RKO (cell line): ENCODE results near the gene CASQ2.

Source experiments
- DNase-seq: peaks from one replicate; pipeline ENCODE4 v3.0.0-alpha.2; 2016; ENCODE audit warnings: low spot score

CASQ2 gene

DNA sequence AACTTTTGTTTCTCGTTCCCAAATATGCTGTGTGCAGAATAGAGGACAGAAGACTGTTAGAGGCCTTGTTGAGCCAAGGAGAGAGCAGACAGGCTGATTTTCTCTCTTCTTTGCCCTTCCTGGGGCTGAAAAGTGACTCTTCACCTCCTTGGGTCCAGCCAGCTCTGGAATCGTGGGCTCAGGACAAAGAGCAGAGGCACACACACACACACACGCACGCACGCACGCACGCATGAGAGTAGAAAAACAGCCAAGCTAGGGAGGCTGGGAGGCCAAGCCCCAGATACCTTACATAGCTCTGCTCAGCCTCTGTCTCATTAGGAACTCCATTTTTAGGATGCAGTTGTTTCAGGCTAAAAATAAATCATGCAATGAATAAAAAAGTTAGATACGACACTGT is at the start of gene CASQ2:
Gene CASQ2 (minus strand): TSS at position 166 of the 400 bp plus-strand sequence. CDS start 173 bp downstream, outside the sequence.
- no peak for DNase-seq

DNA sequence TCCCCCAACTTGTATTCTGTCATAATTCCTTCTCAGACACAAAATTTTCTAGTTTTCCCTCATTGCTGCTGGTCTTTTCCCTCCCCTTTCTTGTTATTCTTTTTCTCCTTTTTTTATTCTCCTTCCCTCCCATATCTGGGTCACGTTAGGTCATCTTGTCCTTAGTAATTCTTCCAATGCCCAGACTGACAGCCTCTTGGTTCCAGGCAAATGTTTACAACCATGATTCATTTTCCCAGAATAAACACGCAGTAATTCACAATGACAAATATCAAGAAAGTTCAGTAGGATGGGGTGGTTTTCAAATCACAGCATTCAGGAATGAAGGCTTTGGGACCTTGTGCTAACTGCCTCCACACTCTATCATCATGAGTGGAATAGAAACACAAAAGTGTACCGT is 47.2 kb upstream of the CASQ2 start:
- no peak for DNase-seq

DNA sequence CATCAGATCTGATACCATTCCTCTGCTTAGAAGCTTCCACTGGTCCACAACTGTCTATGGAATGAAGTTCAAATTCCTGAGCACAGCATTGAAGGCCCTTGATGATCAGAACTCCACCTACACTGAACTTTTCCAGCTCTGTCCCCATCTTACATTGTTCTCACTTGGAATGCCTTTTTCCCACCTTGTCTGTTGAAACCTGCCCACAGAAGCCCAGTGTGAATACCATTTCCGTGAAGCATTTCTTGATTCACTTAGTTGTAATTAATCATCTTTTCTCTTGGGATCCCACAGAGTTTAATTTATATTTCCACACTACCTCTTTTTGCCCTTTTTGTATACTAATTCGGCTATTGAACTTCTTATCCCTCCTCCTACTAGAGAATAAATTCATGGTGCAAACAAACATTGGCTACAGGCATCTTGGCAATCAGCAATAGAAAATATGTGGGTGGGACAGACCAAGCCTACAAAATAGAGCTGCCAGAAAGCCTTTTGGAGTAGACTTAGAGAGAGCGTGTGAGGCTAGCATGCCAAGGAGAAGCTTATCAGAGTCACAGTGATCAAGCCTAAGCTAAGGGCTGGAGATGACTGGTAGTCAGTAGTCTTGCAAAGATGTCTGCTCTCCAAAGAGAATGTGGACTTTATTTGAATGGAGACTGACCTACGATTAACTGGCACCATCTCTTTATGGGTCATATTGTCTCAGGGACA is 46.3 kb upstream of the CASQ2 start:
- no peak for DNase-seq

- no peak for DNase-seq
These were observed 45.2 kb upstream of the CASQ2 start for GRCh38 chr1:115813727-115814126.

GRCh38 chr1:115811140-115811828 is 42.8 kb upstream of the CASQ2 start:
- DNase-seq, result no peak

GRCh38 chr1:115810609-115811008 is 42.1 kb upstream of the CASQ2 start:
- DNase-seq, result no peak

- no peak for DNase-seq
These were observed 41.3 kb upstream of the CASQ2 start for GRCh38 chr1:115809847-115810246.

DNA sequence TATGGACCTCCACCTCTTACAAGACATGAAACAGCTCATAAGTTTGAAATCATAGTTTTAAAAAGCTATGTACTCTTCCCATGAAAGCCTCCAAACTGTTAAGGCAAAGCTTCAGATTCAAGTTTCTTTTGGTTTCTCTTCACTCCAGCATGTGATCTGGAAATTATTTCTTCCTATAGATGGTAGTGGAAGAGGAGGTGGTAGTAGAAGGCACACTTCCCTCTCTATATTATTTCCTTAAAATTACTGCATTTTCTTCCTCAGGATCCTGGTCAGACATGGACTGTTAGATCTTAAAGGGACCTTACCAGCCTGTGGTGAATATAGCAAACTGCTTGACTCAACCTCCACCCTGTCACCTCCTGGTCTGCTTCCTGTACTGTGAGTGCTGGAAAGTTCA is 40.6 kb upstream of the CASQ2 start:
- no peak for DNase-seq

- peak; percentile 77 for DNase-seq
These were observed 39.2 kb upstream of the CASQ2 start for GRCh38 chr1:115807723-115808122.

GRCh38 chr1:115805597-115805996 is 37.1 kb upstream of the CASQ2 start:
- DNase-seq, result no peak

GRCh38 chr1:115802416-115802815 is 33.9 kb upstream of the CASQ2 start:
- DNase-seq, result no peak

GRCh38 chr1:115797486-115797885 is 29.0 kb upstream of the CASQ2 start:
- no peak for DNase-seq

- no peak for DNase-seq
These were observed 28.4 kb upstream of the CASQ2 start for GRCh38 chr1:115796897-115797296.

GRCh38 chr1:115796036-115796435 is 27.5 kb upstream of the CASQ2 start:
- DNase-seq, result no peak

DNA sequence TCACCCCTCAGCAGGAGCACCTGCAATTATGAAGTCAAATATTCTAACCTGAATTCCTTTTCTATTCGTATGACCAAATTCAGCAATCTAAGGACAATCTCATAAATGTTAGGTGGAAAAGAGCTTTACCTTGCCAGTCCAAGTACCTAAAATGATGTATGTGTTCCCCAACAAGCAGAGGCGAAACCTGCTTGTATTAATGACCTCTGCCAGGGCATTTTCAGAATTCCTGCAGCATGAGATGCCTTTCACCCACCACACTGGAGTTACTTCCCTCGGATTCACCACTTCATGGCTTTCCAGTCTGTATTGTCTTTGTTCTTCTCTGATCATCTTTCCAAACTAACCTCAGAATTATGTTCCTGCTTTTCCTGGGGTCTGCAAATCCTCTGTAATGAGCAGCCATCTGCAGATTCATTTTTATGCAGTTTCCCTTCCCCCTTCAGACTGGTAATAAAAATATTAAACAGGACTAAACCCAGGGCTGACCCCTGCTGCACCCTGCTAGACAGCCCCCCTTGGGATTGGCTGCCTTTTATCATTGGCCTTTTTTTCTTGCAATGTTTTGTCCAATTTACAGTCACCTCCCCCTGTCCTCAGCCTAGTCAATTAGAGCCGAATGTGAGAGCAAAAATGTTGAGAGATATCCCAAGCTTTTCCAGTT is 26.6 kb upstream of the CASQ2 start:
- DNase-seq, result no peak

DNA sequence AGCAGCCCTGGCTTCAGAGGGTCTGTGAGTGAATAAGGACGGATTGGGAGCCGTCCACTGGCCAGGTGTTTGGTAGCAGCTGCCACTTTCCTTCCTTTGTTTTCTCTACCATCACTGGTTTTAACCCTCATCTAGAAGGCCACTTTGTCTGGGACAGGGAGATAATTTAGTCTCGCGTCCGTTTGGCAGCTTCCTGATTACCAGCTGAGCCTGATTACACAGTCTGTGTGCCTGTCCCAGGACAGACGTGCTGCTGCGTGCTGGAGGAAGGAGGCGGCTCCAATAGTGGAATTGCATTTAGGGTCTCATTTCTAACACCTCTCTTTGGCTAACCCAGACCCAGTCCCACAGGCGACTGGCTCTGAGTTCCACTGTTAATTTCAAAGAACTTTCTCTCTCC is 24.6 kb upstream of the CASQ2 start:
- no peak for DNase-seq

DNA sequence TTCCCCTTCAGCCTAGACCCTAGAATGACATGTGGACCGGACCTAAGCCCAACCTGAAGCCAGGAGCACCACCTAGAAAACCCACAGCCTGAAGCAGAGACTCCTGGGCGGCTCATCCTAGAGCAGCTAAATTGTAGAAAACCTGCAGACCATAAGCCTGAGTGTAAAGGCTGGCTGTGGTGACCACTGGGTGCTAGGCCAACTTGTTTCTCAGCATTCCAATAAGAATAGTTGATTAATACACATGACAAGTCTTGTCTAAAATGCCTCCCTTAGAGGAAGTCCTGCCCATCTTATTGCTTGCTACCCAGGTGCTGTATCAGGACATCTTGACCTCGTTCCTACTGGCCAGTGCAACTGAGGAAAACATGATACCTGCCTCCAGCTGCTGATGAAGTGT is 23.3 kb upstream of the CASQ2 start:
- no peak for DNase-seq

DNA sequence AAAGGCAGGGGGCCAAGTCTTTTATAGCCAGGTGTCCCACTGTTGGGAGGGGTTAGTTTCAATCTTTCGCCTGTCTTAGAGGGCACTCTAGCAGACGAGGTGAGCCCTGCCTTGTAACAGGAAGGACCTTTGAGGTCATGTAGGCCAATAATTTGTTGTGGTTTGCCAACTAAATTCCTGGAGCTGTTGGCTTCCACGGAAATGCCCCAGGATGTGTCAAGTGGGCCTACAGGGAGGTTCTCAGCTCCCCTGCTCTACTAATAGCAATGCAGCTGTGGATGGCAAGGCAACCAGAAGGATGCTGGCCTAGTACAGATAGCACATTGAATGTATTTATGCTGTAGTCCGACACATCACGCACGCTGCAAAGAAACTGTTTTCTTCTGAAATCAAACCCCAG is 22.3 kb upstream of the CASQ2 start:
- DNase-seq, result no peak

DNA sequence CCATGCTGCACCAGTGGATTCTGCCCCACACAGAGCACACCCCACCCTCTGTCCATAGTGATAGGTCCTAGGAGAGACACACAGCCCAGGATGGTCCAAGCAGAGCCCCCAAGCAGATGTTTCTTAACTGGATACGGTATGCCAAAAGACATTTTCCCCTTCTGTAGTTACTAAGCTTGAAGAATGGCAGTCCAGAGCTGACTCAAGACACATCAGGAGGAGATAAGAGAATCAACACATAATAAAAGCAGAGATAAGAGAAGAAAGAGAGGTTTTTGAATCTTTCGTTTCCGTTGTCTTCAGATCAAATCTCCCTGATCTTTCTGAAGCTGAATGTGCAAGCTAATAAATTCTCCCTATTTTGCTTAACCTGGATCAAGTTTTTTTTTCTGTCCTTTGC is 21.8 kb upstream of the CASQ2 start:
- DNase-seq, result no peak

DNA sequence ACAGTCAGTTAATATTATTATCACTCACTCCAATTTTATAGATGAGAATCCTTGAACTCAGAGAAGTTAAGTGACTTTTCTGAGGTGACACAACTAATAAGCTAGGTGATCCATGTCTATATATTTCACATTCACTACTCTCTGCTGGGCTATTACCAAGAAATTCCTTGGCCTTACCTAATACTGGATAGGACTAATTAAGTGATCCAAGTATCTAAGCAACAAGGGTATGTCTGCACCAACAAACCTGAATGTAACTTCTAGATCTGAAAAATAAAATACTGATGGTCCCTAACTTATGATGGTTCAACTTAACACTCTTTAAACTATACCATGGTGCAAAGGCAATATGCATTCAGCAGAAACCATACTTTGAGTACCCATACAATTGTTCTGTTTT is 14.8 kb upstream of the CASQ2 start:
- DNase-seq, result no peak

DNA sequence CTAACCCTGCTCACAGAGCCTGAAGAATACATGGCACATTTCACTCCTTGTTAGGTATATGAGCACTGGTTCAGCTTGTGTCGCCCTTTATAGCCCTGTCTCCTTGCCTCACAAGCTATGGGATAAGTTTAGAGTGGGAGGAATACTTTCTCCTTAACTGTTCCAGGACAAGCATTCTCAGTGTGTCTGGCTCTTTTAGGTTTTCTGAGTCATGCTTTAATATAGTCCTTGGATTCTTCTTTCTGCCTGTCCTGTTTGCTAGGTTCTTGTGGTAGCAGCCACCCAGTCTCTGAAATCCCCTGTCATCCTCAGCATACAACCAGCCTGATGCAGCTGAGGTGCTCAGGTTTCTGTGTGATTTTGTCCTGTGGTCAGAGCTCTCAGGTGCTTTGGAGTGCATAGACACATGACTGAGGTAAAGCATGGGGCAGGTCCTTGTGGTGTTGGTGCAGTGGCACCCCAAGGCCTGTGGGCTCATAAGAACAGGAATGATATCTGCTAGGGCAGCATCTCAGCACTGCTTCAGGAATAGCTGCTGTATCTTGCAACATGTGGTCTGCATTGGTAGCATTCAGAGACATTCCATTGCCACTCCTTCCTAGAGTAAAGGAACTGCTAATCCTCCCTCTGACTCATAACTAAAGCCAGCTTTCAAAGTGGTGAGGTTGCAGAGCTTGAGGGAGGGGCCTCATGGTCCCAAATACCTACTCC is 14.2 kb upstream of the CASQ2 start:
- peak; percentile 24 for DNase-seq

GRCh38 chr1:115781851-115782250 is 13.3 kb upstream of the CASQ2 start:
- DNase-seq, result no peak

DNA sequence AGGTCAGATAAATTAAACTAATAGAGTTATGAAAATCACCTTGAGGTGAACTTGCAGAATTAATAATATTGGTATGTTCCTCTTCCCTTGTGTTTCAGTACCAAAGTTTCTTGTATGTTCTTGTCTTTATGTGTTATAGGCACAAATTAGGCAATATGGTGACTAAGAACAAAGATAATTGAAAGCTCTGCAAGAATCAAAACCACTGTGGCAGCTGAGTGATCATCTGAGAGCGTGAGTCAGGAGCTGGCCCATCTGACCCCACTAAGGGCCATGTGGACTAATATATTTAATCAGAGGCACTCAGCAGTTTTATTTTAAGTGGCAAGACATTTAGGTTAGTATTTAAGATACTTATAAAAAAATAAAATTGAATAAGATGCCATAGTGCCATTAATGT is 12.8 kb upstream of the CASQ2 start:
- no peak for DNase-seq
